GM12864 (cell line): ENCODE results near the gene MEX3D.

Experiments used
- DNase-seq: peaks from one replicate; pipeline ENCODE4 v3.0.0-alpha.2; 2011; ENCODE audit warnings: low read depth
- H3K4me3 ChIP-seq: 2 replicates; pipeline ENCODE4 v1.5.1; 2011; ENCODE audit warnings: mild to moderate bottlenecking, low read depth, low read length, control low read depth
- CTCF ChIP-seq: IDR thresholded peaks from 2 replicates; pipeline ENCODE4 v1.5.1; 2011; ENCODE audit warnings: low read depth, mild to moderate bottlenecking, moderate library complexity, low read length, control low read depth, inconsistent platforms; ENCODE audit errors: missing control alignments

Gene MEX3D

GRCh38 chr19:1570836-1571235 lies 2.7 kb upstream of the MEX3D start:
- no peak for DNase-seq
- no peak overlapping the region for H3K4me3 ChIP-seq
- no peak for TF ChIP-seq CTCF

GRCh38 chr19:1569997-1570396 lies 1.9 kb upstream of the MEX3D start:
- no peak for TF ChIP-seq CTCF
- no peak for DNase-seq
- no peak overlapping the region for H3K4me3 ChIP-seq

GRCh38 chr19:1567848-1568227 lies 287 bp downstream of the MEX3D start:
- no peak for TF ChIP-seq CTCF
- DNase-seq: no peak
- no peak overlapping the region for H3K4me3 ChIP-seq

- TF ChIP-seq CTCF: no peak
- DNase-seq: no peak
- H3K4me3 ChIP-seq: peak overlapping the region; percentile 19; the same call in 1 of the 2 replicates
Measured at GRCh38 chr19:1567116-1567847, 843 bp downstream of the MEX3D start.

- DNase-seq: no peak
- TF ChIP-seq CTCF: no peak
Measured at GRCh38 chr19:1566392-1567115, 1.6 kb downstream of the MEX3D start.

GRCh38 chr19:1563251-1563650 lies 4.9 kb downstream of the MEX3D start:
- H3K4me3 ChIP-seq: no peak overlapping the region
- TF ChIP-seq CTCF: no peak
- no peak for DNase-seq

More at GRCh38 chr19:1566392-1567115, 1.6 kb downstream of the MEX3D start:
- no peak overlapping the region for H3K4me3 ChIP-seq
